H9 (cell line): ENCODE data around the gene OTUD3. TPM values are rescaled to one million over a fixed set of nuclear protein-coding genes. Genes with fewer than 3 reads are reported as not detected.

Experiments used
- DNase-seq: peaks from one replicate; pipeline ENCODE4 v3.0.0-alpha.2; 2017
- H2AFZ ChIP-seq: one replicate; pipeline ENCODE4 v1.6.1; 2013; ENCODE audit warnings: mild to moderate bottlenecking, low read length, control low read depth, moderate library complexity
- H2AK5ac ChIP-seq: 2 replicates; pipeline ENCODE4 v1.6.1; 2013; ENCODE audit warnings: low read length, control low read depth, mixed read lengths; ENCODE audit not compliant: insufficient read length
- H2BK120ac ChIP-seq: one replicate; pipeline ENCODE4 v1.6.1; 2013; ENCODE audit warnings: low read depth, mild to moderate bottlenecking, low read length, control low read depth, inconsistent platforms; ENCODE audit not compliant: poor library complexity, severe bottlenecking
- H2BK12ac ChIP-seq: 2 replicates; pipeline ENCODE4 v1.6.1; 2013; ENCODE audit warnings: low read length, control low read depth, mixed read lengths, low read depth; ENCODE audit not compliant: insufficient read length
- H2BK15ac ChIP-seq: 2 replicates; pipeline ENCODE4 v1.6.1; 2013; ENCODE audit warnings: low read depth, low read length, control low read depth
- H2BK20ac ChIP-seq: one replicate; pipeline ENCODE4 v1.6.1; 2013; ENCODE audit warnings: low read depth, mild to moderate bottlenecking, low read length, control low read depth, inconsistent platforms; ENCODE audit not compliant: poor library complexity, severe bottlenecking
- H2BK5ac ChIP-seq: 2 replicates; pipeline ENCODE4 v1.6.1; 2013; ENCODE audit warnings: low read length, control low read depth, mixed read lengths; ENCODE audit not compliant: insufficient read length
- H3K14ac ChIP-seq: 2 replicates; pipeline ENCODE4 v1.6.1; 2013; ENCODE audit warnings: low read length, control low read depth; ENCODE audit not compliant: insufficient read depth
- H3K18ac ChIP-seq: 2 replicates; pipeline ENCODE4 v1.6.1; 2013; ENCODE audit warnings: low read depth, mild to moderate bottlenecking, mixed read lengths, low read length, control low read depth; ENCODE audit not compliant: insufficient read length
- H3K23ac ChIP-seq: 2 replicates; pipeline ENCODE4 v1.6.1; 2013; ENCODE audit warnings: low read length, control low read depth, mixed read lengths, low read depth; ENCODE audit not compliant: insufficient read length
- H3K23me2 ChIP-seq: 2 replicates; pipeline ENCODE4 v1.6.1; 2013; ENCODE audit warnings: low read depth, mild to moderate bottlenecking, mixed read lengths, low read length, control low read depth; ENCODE audit not compliant: insufficient read length, poor library complexity, severe bottlenecking
- H3K27ac ChIP-seq: 2 replicates; pipeline ENCODE4 v1.5.1; 2013; ENCODE audit warnings: low read length, control low read depth, mixed read lengths, low read depth; ENCODE audit not compliant: insufficient read length
- H3K27me3 ChIP-seq: 2 replicates; pipeline ENCODE4 v1.6.1; 2013; ENCODE audit warnings: low read length, control low read depth, inconsistent platforms; ENCODE audit not compliant: insufficient read depth
- H3K4ac ChIP-seq: 2 replicates; pipeline ENCODE4 v1.6.1; 2013; ENCODE audit warnings: low read depth, mild to moderate bottlenecking, control low read depth, inconsistent platforms, low read length, moderate library complexity
- H3K4me1 ChIP-seq: 2 replicates; pipeline ENCODE4 v1.6.1; 2013; ENCODE audit warnings: low read length, control low read depth, inconsistent platforms; ENCODE audit not compliant: insufficient read depth
- H3K4me2 ChIP-seq: 2 replicates; pipeline ENCODE4 v1.6.1; 2013; ENCODE audit warnings: low read length, control low read depth, mixed read lengths; ENCODE audit not compliant: insufficient read length, insufficient read depth
- H3K56ac ChIP-seq: 2 replicates; pipeline ENCODE4 v1.6.1; 2013; ENCODE audit warnings: low read depth, mild to moderate bottlenecking, mixed read lengths, low read length, control low read depth; ENCODE audit not compliant: insufficient read length
- H3K79me1 ChIP-seq: 2 replicates; pipeline ENCODE4 v1.6.1; 2013; ENCODE audit warnings: low read depth, mild to moderate bottlenecking, moderate library complexity, low read length, control low read depth, inconsistent platforms; ENCODE audit not compliant: insufficient read depth, poor library complexity, severe bottlenecking
- H3K79me2 ChIP-seq: 2 replicates; pipeline ENCODE4 v1.6.1; 2013; ENCODE audit warnings: low read length, control low read depth, inconsistent platforms; ENCODE audit not compliant: insufficient read depth
- H3K9ac ChIP-seq: 2 replicates; pipeline ENCODE4 v1.6.1; 2013; ENCODE audit warnings: low read length, control low read depth, mixed read lengths; ENCODE audit not compliant: insufficient read length; ENCODE audit errors: extremely low read depth
- H3K9me3 ChIP-seq: one replicate; pipeline ENCODE4 v1.6.1; 2013; ENCODE audit warnings: low read depth, low read length, inconsistent platforms; ENCODE audit not compliant: control insufficient read depth
- H3T11ph ChIP-seq: one replicate; pipeline ENCODE4 v1.6.1; 2013; ENCODE audit warnings: mild to moderate bottlenecking, low read length, control low read depth, inconsistent platforms
- H4K20me1 ChIP-seq: one replicate; pipeline ENCODE4 v1.6.1; 2013; ENCODE audit not compliant: control insufficient read depth, insufficient read length, insufficient read depth
- H4K5ac ChIP-seq: 2 replicates; pipeline ENCODE4 v1.6.1; 2013; ENCODE audit warnings: low read depth, mild to moderate bottlenecking, mixed read lengths, low read length, control low read depth; ENCODE audit not compliant: insufficient read length
- H4K8ac ChIP-seq: replicated peaks from 2 replicates; pipeline ENCODE4 v1.6.1; 2013; ENCODE audit warnings: low read length, control low read depth, mixed read lengths, low read depth; ENCODE audit not compliant: insufficient read length
- H4K91ac ChIP-seq: 2 replicates; pipeline ENCODE4 v1.6.1; 2013; ENCODE audit warnings: low read depth, mild to moderate bottlenecking, moderate library complexity, mixed read lengths, low read length, control low read depth; ENCODE audit not compliant: insufficient read length
- H3K27ac Mint-ChIP-seq, 3 experiments: 2 replicates in 2 of 3; 3 replicates in 1 of 3; pipeline ENCODE4 v1.8.0; 2020 to 2021; ENCODE audit warnings: mixed read lengths in 3 of 3, mild to moderate bottlenecking in 1 of 3, moderate library complexity in 1 of 3
- H3K27me3 Mint-ChIP-seq: 2 replicates; pipeline ENCODE4 v1.8.0; 2021; ENCODE audit warnings: low read depth, mild to moderate bottlenecking, moderate library complexity, mixed read lengths
- H3K36me3 Mint-ChIP-seq, 3 experiments: 2 replicates in 2 of 3; 3 replicates in 1 of 3; pipeline ENCODE4 v1.8.0; 2020 to 2021; ENCODE audit warnings: low read depth in 3 of 3, mixed read lengths in 3 of 3; ENCODE audit not compliant: insufficient read depth in 1 of 3
- H3K4me1 Mint-ChIP-seq, 2 experiments: 2 replicates each; pipeline ENCODE4 v1.8.0; 2020; ENCODE audit warnings: mixed read lengths in 2 of 2
- H3K4me3 Mint-ChIP-seq, 2 experiments: 2 replicates in 1 of 2; 3 replicates in 1 of 2; pipeline ENCODE4 v1.8.0; 2020 to 2021; ENCODE audit warnings: mild to moderate bottlenecking in 2 of 2, mixed read lengths in 2 of 2, moderate library complexity in 1 of 2
- H3K9me3 Mint-ChIP-seq, 2 experiments: 2 replicates in 1 of 2; 3 replicates in 1 of 2; pipeline ENCODE4 v1.8.0; 2020; ENCODE audit warnings: mild to moderate bottlenecking in 2 of 2, mixed read lengths in 2 of 2, moderate library complexity in 1 of 2
- CTCF ChIP-seq: fragments of 200-600 bp; sonication (generic); conservative IDR thresholded peaks from 3 replicates; pipeline ENCODE4 v1.8.0; 2021; ENCODE audit warnings: antibody characterized with exemption, mild to moderate bottlenecking
- WGBS: extraction: QIAGEN DNeasy Blood & Tissue Kit; methylation state at CpG from one replicate; pipeline ENCODE4 v1.1.7; 2013; ENCODE audit warnings: missing lambda C conversion rate, low lambda C conversion rate, mixed read lengths; ENCODE audit not compliant: insufficient read length; ENCODE audit errors: extremely low coverage; 5-methylcytosine and 5-hydroxymethylcytosine counted together
- total RNA-seq: library from RNA; stranded (reverse); gene quantifications from 2 replicates; pipeline ENCODE4 v1.2.1, GENCODE V29; 2021

Gene OTUD3
- total RNA-seq, 1 experiment from 2014 or later = 12.0 TPM

- no peaks in the 10 kb centered on the region for H3K9me3 ChIP-seq
- H4K20me1 ChIP-seq = no peaks in the 10 kb centered on the region
- H3K14ac ChIP-seq = no peak overlapping the region
- no peaks in the 10 kb centered on the region for H3K4me1 ChIP-seq
- H2AFZ ChIP-seq = no peak overlapping the region
- no peak overlapping the region for H2BK15ac ChIP-seq
- no peaks in the 10 kb centered on the region for H3K79me2 ChIP-seq
- no peak overlapping the region for H4K91ac ChIP-seq
- no peak for TF ChIP-seq CTCF
- no peak overlapping the region for H3K9ac ChIP-seq
- H2BK20ac ChIP-seq = no peak overlapping the region
- no peaks in the 10 kb centered on the region for H3K23me2 ChIP-seq
- H2BK5ac ChIP-seq = no peak overlapping the region
- no peak overlapping the region for H2AK5ac ChIP-seq
- no peak overlapping the region for H3T11ph ChIP-seq
- no peak overlapping the region for H3K27ac Mint-ChIP-seq
- H3K4me2 ChIP-seq = no peak overlapping the region
- H3K27ac ChIP-seq = no peak overlapping the region
- no peaks in the 10 kb centered on the region for H3K27me3 ChIP-seq
- no peak for DNase-seq
- no peak overlapping the region for H3K18ac ChIP-seq
- no peaks in the 10 kb centered on the region for H3K9me3 Mint-ChIP-seq
- H3K56ac ChIP-seq = no peak overlapping the region
- peaks cover 5 to 17% of the 10 kb centered on the region in 2 experiments for H3K4me1 Mint-ChIP-seq
- H2BK120ac ChIP-seq = no peak overlapping the region
- H3K23ac ChIP-seq = no peak overlapping the region
- H4K8ac ChIP-seq = no peak overlapping the region
- H2BK12ac ChIP-seq = no peak overlapping the region
- no CpG with 5 or more reads among the region's 17 CpGs for WGBS
- H3K36me3 Mint-ChIP-seq = peaks cover 0 to 2% (median 0%) of the 10 kb centered on the region in 3 experiments; a peak in 1 of 7 replicates
- H4K5ac ChIP-seq = no peak overlapping the region
- H3K27me3 Mint-ChIP-seq = peaks cover 2% of the 10 kb centered on the region
- no peaks in the 10 kb centered on the region for H3K79me1 ChIP-seq
- H3K4ac ChIP-seq = no peak overlapping the region
- H3K4me3 Mint-ChIP-seq = no peak overlapping the region
These were observed 40.0 kb downstream of the OTUD3 start for GRCh38 chr1:19922015-19922688.
